Small intestine (tissue), 7 donors: Measurements from ENCODE around the gene OTOG. TPM values are rescaled to one million over a fixed set of nuclear protein-coding genes. Genes with fewer than 3 reads are reported as not detected.

Experiments used
- DNase-seq, 2 donors: peaks; one replicate each; pipeline versions ENCODE4 v3.0.0 to v3.0.0-alpha.2; 2013
- FAIRE-seq: peaks from 2 replicates; lab custom pipeline; 2012; peaks lifted over from hg19 to GRCh38; lab: Jason Lieb, UNC
- H3K27ac ChIP-seq, 3 donors: one replicate each; pipeline ENCODE4 v1.5.1; 2013; ENCODE audit warnings: low read length in 2 of 3, mild to moderate bottlenecking in 2 of 3, control low read depth in 1 of 3, inconsistent platforms in 1 of 3, low read depth in 1 of 3, moderate library complexity in 1 of 3
- H3K27me3 ChIP-seq, 3 donors: one replicate each; pipeline ENCODE4 v1.6.1; 2013; ENCODE audit warnings: low read length in 3 of 3, inconsistent platforms in 1 of 3; ENCODE audit not compliant: control insufficient read depth in 3 of 3, insufficient read depth in 3 of 3
- H3K36me3 ChIP-seq, 3 donors: one replicate each; pipeline ENCODE4 v1.6.1; 2013; ENCODE audit warnings: low read length in 3 of 3, inconsistent platforms in 1 of 3, low read depth in 1 of 3, mild to moderate bottlenecking in 1 of 3, moderate library complexity in 1 of 3; ENCODE audit not compliant: control insufficient read depth in 3 of 3, insufficient read depth in 2 of 3
- H3K4me1 ChIP-seq, 3 donors: one replicate each; pipeline ENCODE4 v1.6.1; 2013; ENCODE audit warnings: low read length in 2 of 3, inconsistent platforms in 1 of 3, low read depth in 1 of 3, mild to moderate bottlenecking in 1 of 3, moderate library complexity in 1 of 3; ENCODE audit not compliant: control insufficient read depth in 3 of 3, insufficient read depth in 2 of 3
- H3K4me3 ChIP-seq, 3 donors: one replicate each; pipeline ENCODE4 v1.5.1; 2013; ENCODE audit warnings: low read length in 3 of 3, control low read depth in 1 of 3, inconsistent platforms in 1 of 3, low read depth in 1 of 3, mild to moderate bottlenecking in 1 of 3, moderate library complexity in 1 of 3
- H3K9me3 ChIP-seq, 2 donors: one replicate each; pipeline ENCODE4 v1.6.1; 2013; ENCODE audit warnings: low read depth in 1 of 2, low read length in 1 of 2; ENCODE audit not compliant: control insufficient read depth in 2 of 2, insufficient read depth in 1 of 2
- WGBS, 3 donors: extraction: QIAGEN DNeasy Blood & Tissue Kit; methylation state at CpG; one replicate each; pipeline ENCODE4 v1.1.7; 2013; 5-methylcytosine and 5-hydroxymethylcytosine counted together
- polyA plus RNA-seq, 4 donors: library from polyadenylated mRNA; stranded (reverse) in 3 of 4; unstranded in 1 of 4; fragments of 200-250 nt in 3 of 4; fragments of 120-200 nt in 1 of 4; gene quantifications; one replicate each; pipeline versions ENCODE4 v1.2.1 to v1.2.3, GENCODE V29; 2013
- donor health status: healthy with polysubstance abuse.
- donor health status: control.
- donor health status: control.
- donor health status: Bipolar disorder and iron deficiency.
- donor health status: healthy.

The OTOG gene
- polyA plus RNA-seq, 4 donors: 0.04 TPM; not detected in 2

- Histone ChIP-seq H3K4me1 (no peaks in the 10 kb centered on the region), H3K27ac (no peak overlapping the region), H3K9me3 (no peaks in the 10 kb centered on the region), H3K36me3 (no peaks in the 10 kb centered on the region), H3K4me3 (no peak overlapping the region), H3K27me3 (peaks cover 9 to 55% (median 24%) of the 10 kb centered on the region in 3 donors)
- FAIRE-seq (no peak), DNase-seq (no peak)
- 9 to 14% (median 14%) methylated on average over 29 to 68 of the region's 68 CpGs for WGBS, 3 donors
Measured at GRCh38 chr11:17695454-17696441, 148.7 kb downstream of the OTOG start.

- Histone ChIP-seq H3K27me3 (peaks cover 9 to 53% (median 24%) of the 10 kb centered on the region in 3 donors), H3K36me3 (no peaks in the 10 kb centered on the region), H3K4me3 (no peak overlapping the region), H3K27ac (no peak overlapping the region), H3K4me1 (no peaks in the 10 kb centered on the region), H3K9me3 (no peaks in the 10 kb centered on the region)
- no peak for DNase-seq
- no peak for FAIRE-seq
- WGBS, 3 donors: 50 to 71% (median 56%) methylated on average over 5 of the region's 5 CpGs
Measured at GRCh38 chr11:17696741-17697140, 149.7 kb downstream of the OTOG start.

Other genes starting within 250 kb of the OTOG start
- gene NCR3LG1, start 195.5 kb upstream of the OTOG start, polyA plus RNA-seq: 10 to 100 TPM in 1 of 4 donors, 1 to 10 TPM in 1, under 1 TPM in 2; 0.22 to 19.8 (median 2.7) TPM
- gene KCNJ11, start 158.6 kb upstream of the OTOG start, polyA plus RNA-seq: 1 to 10 TPM in 2 of 4 donors, not detected in 2; 1.9 to 3.7 TPM
- 10 to 100 TPM in 1 of 4 donors, 1 to 10 TPM in 2, under 1 TPM in 1; 0.81 to 11.2 (median 3.6) TPM for gene ABCC8, start 70.4 kb upstream of the OTOG start, polyA plus RNA-seq
- gene USH1C, start 2.8 kb upstream of the OTOG start, polyA plus RNA-seq: 100 to 1,000 TPM in 3 of 4 donors, 10 to 100 TPM in 1; 86.2 to 309 (median 297) TPM
- under 1 TPM in 1 of 4 donors, not detected in 3; 0.15 TPM for gene MYOD1, start 172.3 kb downstream of the OTOG start, polyA plus RNA-seq
- gene KCNC1, start 187.5 kb downstream of the OTOG start, polyA plus RNA-seq: 1 to 10 TPM in 1 of 4 donors, under 1 TPM in 1, not detected in 2; 0.13 to 1.3 TPM